Hepatocyte (in vitro differentiated cells): ENCODE results near the gene RYK. TPM values are rescaled to one million over a fixed set of nuclear protein-coding genes. Genes with fewer than 3 reads are reported as not detected.

Source experiments
- DNase-seq: peaks from one replicate; pipeline ENCODE4 v3.0.0-alpha.2; 2016; ENCODE audit warnings: low spot score
- H2AFZ ChIP-seq: fragments of 200-600 bp; sonication (generic); 2 replicates; pipeline ENCODE4 v1.6.0; 2016; ENCODE audit warnings: antibody characterized with exemption, mild to moderate bottlenecking
- H3K27ac ChIP-seq: fragments of 200-600 bp; sonication (generic); 2 replicates; pipeline ENCODE4 v1.5.1; 2016; ENCODE audit warnings: mild to moderate bottlenecking
- H3K27me3 ChIP-seq: fragments of 200-600 bp; sonication (generic); 2 replicates; pipeline ENCODE4 v1.6.1; 2016
- H3K36me3 ChIP-seq: fragments of 200-600 bp; sonication (generic); replicated peaks from 2 replicates; pipeline ENCODE4 v1.5.1; 2016; ENCODE audit warnings: low read depth; ENCODE audit not compliant: insufficient read depth
- H3K4me1 ChIP-seq: fragments of 200-600 bp; sonication (generic); 2 replicates; pipeline ENCODE4 v1.5.1; 2016; ENCODE audit warnings: mild to moderate bottlenecking, moderate library complexity; ENCODE audit not compliant: insufficient read depth
- H3K4me2 ChIP-seq: fragments of 200-600 bp; sonication (generic); 2 replicates; pipeline ENCODE4 v1.6.0; 2016
- H3K4me3 ChIP-seq: fragments of 200-600 bp; sonication (generic); 2 replicates; pipeline ENCODE4 v1.5.1; 2016; ENCODE audit warnings: mild to moderate bottlenecking
- H3K79me2 ChIP-seq: fragments of 200-600 bp; sonication (generic); 2 replicates; pipeline ENCODE4 v1.6.0; 2017; ENCODE audit warnings: mild to moderate bottlenecking
- H3K9me2 ChIP-seq: fragments of 200-600 bp; sonication (generic); replicated peaks from 2 replicates; pipeline ENCODE4 v1.6.0; 2017; ENCODE audit warnings: mild to moderate bottlenecking; ENCODE audit not compliant: insufficient read depth
- H3K9me3 ChIP-seq: fragments of 200-600 bp; sonication (generic); 2 replicates; pipeline ENCODE4 v1.5.1; 2016; ENCODE audit warnings: low read depth, mild to moderate bottlenecking
- H4K20me1 ChIP-seq: fragments of 200-600 bp; sonication (generic); 2 replicates; pipeline ENCODE4 v1.6.0; 2016; ENCODE audit warnings: mild to moderate bottlenecking; ENCODE audit not compliant: insufficient read depth, poor library complexity, severe bottlenecking
- EZH2 ChIP-seq: fragments of 200-600 bp; sonication (generic); IDR thresholded peaks from 2 replicates; pipeline ENCODE4 v1.6.1; 2016; ENCODE audit warnings: antibody characterized with exemption, mild to moderate bottlenecking, borderline replicate concordance
- EZH2phosphoT487 ChIP-seq: fragments of 200-600 bp; sonication (generic); IDR thresholded peaks from one replicate; pipeline ENCODE4 v1.6.1; 2018; ENCODE audit warnings: antibody characterized with exemption, mild to moderate bottlenecking, low read depth, moderate library complexity; ENCODE audit not compliant: unreplicated experiment, severe bottlenecking
- WGBS: methylation state at CpG from one replicate; pipeline ENCODE4 v1.1.6; 2016; ENCODE audit warnings: low lambda C conversion rate; ENCODE audit errors: missing lambda C conversion rate; 5-methylcytosine and 5-hydroxymethylcytosine counted together
- polyA plus RNA-seq: library from polyadenylated mRNA; unstranded; fragments of >200 nt; fragmentation: Nextera tagmentation; extraction: Ambion mirVana; gene quantifications from 2 replicates; pipeline ENCODE4 v1.2.1, GENCODE V29; 2016
- total RNA-seq: library from RNA; depleted of rRNA; stranded (reverse); fragments of >200 nt; gene quantifications from 2 replicates; pipeline ENCODE4 v1.2.3, GENCODE V29; 2014
- TF ChIP-seq, protein P1 (sequence below): fragments of 200-600 bp; sonication (generic); IDR thresholded peaks from 2 replicates; pipeline ENCODE4 v1.5.1; 2016; ENCODE audit warnings: antibody characterized with exemption, mild to moderate bottlenecking; ENCODE audit not compliant: poor library complexity

The RYK gene
- total and polyA plus RNA-seq, 2 experiments from 2014 or later: 56.5 to 102 TPM

DNA sequence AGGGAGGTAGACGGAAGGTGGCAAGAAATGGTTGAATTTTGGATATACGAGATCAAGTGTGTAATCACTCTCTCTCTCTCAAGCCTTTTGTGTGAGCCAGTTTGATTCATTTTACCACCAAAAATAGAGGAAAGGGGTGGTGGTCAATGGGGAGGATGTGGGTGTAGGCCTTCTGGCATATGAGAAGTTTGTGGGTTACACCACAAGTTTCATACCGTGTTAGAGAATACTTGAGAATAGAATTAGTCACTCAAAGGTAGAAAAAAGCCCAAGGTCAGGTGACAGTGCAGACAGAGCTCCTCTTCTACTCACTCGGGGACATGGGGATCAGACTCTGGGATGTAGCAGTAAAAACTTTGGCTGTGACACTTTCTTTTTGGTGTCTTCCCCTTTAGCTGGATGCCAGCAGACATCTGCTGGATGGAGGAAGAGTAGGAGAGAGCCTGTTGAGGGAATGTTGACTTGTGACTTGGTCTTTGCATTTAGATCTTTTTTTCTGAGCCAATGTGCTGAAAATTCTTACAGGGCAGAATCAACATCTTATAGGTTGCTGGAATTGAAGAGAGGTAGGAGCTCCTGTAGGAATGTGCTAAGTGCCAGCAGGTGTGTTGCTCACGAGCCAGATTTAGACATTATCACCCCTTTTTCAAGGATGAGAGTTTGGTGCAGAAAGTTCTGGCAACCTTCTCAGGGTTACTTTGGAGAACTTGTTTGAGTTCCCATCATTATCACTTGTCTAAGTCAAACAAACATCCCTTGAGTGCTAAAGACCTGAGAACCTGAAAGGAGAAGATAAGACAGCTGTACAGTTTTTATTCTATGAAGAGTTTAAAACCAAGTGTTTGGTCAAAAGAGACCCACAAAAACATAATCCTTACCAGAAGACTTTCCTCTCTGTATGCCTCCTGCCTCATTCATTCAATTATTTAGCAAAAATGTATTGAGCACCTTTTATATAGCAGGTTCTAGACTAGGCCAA, 43.9 kb upstream of the RYK start:
- Histone ChIP-seq H2AFZ (no peak overlapping the region), H3K9me2 (no peaks in the 10 kb centered on the region)
- no peak for TF ChIP-seq EZH2

GRCh38 chr3:134291319-134292254, 40.9 kb upstream of the RYK start:
- Histone ChIP-seq H3K27me3 (no peaks in the 10 kb centered on the region), H2AFZ (no peak overlapping the region), H3K9me3 (peaks cover 3% of the 10 kb centered on the region), H4K20me1 (no peaks in the 10 kb centered on the region), H3K4me1 (peaks cover 8% of the 10 kb centered on the region), H3K36me3 (no peaks in the 10 kb centered on the region), H3K9me2 (no peaks in the 10 kb centered on the region), H3K79me2 (no peaks in the 10 kb centered on the region), H3K4me2 (peak overlapping the region; percentile 4), H3K27ac (peak overlapping the region; percentile 69), H3K4me3 (no peak overlapping the region)
- DNase-seq: peak; percentile 74
- WGBS: 70% methylated on average over 4 of the region's 4 CpGs
- TF ChIP-seq, protein P1, sequence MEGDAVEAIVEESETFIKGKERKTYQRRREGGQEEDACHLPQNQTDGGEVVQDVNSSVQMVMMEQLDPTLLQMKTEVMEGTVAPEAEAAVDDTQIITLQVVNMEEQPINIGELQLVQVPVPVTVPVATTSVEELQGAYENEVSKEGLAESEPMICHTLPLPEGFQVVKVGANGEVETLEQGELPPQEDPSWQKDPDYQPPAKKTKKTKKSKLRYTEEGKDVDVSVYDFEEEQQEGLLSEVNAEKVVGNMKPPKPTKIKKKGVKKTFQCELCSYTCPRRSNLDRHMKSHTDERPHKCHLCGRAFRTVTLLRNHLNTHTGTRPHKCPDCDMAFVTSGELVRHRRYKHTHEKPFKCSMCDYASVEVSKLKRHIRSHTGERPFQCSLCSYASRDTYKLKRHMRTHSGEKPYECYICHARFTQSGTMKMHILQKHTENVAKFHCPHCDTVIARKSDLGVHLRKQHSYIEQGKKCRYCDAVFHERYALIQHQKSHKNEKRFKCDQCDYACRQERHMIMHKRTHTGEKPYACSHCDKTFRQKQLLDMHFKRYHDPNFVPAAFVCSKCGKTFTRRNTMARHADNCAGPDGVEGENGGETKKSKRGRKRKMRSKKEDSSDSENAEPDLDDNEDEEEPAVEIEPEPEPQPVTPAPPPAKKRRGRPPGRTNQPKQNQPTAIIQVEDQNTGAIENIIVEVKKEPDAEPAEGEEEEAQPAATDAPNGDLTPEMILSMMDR: no peak
- no peak for TF ChIP-seq EZH2phosphoT487
- no peak for TF ChIP-seq EZH2

More for the DNA sequence above, 43.9 kb upstream of the RYK start:
- H3K4me2 ChIP-seq: no peak overlapping the region
- H4K20me1 ChIP-seq: no peaks in the 10 kb centered on the region
- H3K36me3 ChIP-seq: no peaks in the 10 kb centered on the region
- peaks cover 3% of the 10 kb centered on the region for H3K9me3 ChIP-seq
- H3K4me3 ChIP-seq: no peak overlapping the region
- DNase-seq: no peak
- H3K27me3 ChIP-seq: no peaks in the 10 kb centered on the region
- no peak overlapping the region for H3K27ac ChIP-seq
- no peaks in the 10 kb centered on the region for H3K79me2 ChIP-seq
- 77% methylated on average over 5 of the region's 5 CpGs for WGBS
- peaks cover 8% of the 10 kb centered on the region for H3K4me1 ChIP-seq

GRCh38 chr3:134287512-134287911, 36.9 kb upstream of the RYK start:
- no peak overlapping the region for H3K27ac ChIP-seq
- no peaks in the 10 kb centered on the region for H3K27me3 ChIP-seq
- no peak overlapping the region for H3K4me3 ChIP-seq
- no peaks in the 10 kb centered on the region for H3K79me2 ChIP-seq
- H3K4me1 ChIP-seq: peaks cover 8% of the 10 kb centered on the region
- H2AFZ ChIP-seq: no peak overlapping the region
- no peak for DNase-seq
- no peaks in the 10 kb centered on the region for H3K36me3 ChIP-seq
- no peaks in the 10 kb centered on the region for H3K9me3 ChIP-seq
- TF ChIP-seq, protein P1: no peak
- no peak for TF ChIP-seq EZH2
- TF ChIP-seq EZH2phosphoT487: no peak
- no peaks in the 10 kb centered on the region for H3K9me2 ChIP-seq
- no peaks in the 10 kb centered on the region for H4K20me1 ChIP-seq
- no peak overlapping the region for H3K4me2 ChIP-seq
